ENCODE measurements around the gene UQCC2.

The UQCC2 gene

GRCh38 chr6:33704215-33705066, 7.1 kb downstream of the UQCC2 start:
- TF ChIP-seq CTCF (IDR thresholded peaks at IDR 0.05; ENCODE audit: low read depth, low read length) = no peak
- H3K4me3 ChIP-seq (replicated peaks in 1 of 2; ENCODE audit: low read depth in 2 of 2, low read length in 2 of 2) = no peak overlapping the region
- DNase-seq (ENCODE audit: low read depth in 2 of 2) = no peak

GRCh38 chr6:33702345-33702977, 9.0 kb downstream of the UQCC2 start:
- H3K4me3 ChIP-seq (replicated peaks in 1 of 2; ENCODE audit: low read depth in 2 of 2, low read length in 2 of 2) = no peak overlapping the region

GRCh38 chr6:33700391-33701050, 11.0 kb downstream of the UQCC2 start:
- TF ChIP-seq CTCF (IDR thresholded peaks at IDR 0.05; ENCODE audit: low read depth, low read length) = peak; percentile 78
- peak; percentile 75 to 80 for DNase-seq (ENCODE audit: low read depth in 2 of 2)
- H3K4me3 ChIP-seq (replicated peaks in 1 of 2; ENCODE audit: low read depth in 2 of 2, low read length in 2 of 2) = no peak overlapping the region

More at GRCh38 chr6:33702345-33702977, 9.0 kb downstream of the UQCC2 start:
- peak; percentile 76 to 85 for DNase-seq (ENCODE audit: low read depth in 2 of 2)
- TF ChIP-seq CTCF (IDR thresholded peaks at IDR 0.05; ENCODE audit: low read depth, low read length) = peak; percentile 70

- TF ChIP-seq CTCF (IDR thresholded peaks at IDR 0.05; ENCODE audit: low read depth, low read length) = no peak
- DNase-seq (ENCODE audit: low read depth in 2 of 2) = no peak
Observed at GRCh38 chr6:33699739-33700138, 11.8 kb downstream of the UQCC2 start.

GRCh38 chr6:33699131-33699530, 12.4 kb downstream of the UQCC2 start:
- DNase-seq (ENCODE audit: low read depth in 2 of 2) = no peak
- no peak overlapping the region for H3K4me3 ChIP-seq (replicated peaks in 1 of 2; ENCODE audit: low read depth in 2 of 2, low read length in 2 of 2)
- TF ChIP-seq CTCF (IDR thresholded peaks at IDR 0.05; ENCODE audit: low read depth, low read length) = no peak

More at GRCh38 chr6:33699739-33700138, 11.8 kb downstream of the UQCC2 start:
- H3K4me3 ChIP-seq (replicated peaks in 1 of 2; ENCODE audit: low read depth in 2 of 2, low read length in 2 of 2) = no peak overlapping the region

- no peak overlapping the region for H3K4me3 ChIP-seq (replicated peaks in 1 of 2; ENCODE audit: low read depth in 2 of 2, low read length in 2 of 2)
- TF ChIP-seq CTCF (IDR thresholded peaks at IDR 0.05; ENCODE audit: low read depth, low read length) = no peak
- DNase-seq (ENCODE audit: low read depth in 2 of 2) = no peak
Observed at GRCh38 chr6:33698494-33698893, 13.0 kb downstream of the UQCC2 start.

All from cardiac fibroblast (primary cell).